PC-9 (cell line): ENCODE results near the gene PDIA5. TPM values are rescaled to one million over a fixed set of nuclear protein-coding genes. Genes with fewer than 3 reads are reported as not detected.

Experiments used
- BruUV-seq: library from RNA; stranded (reverse); fragments of 400-500 nt; replicated peaks from 2 replicates; lab custom pipeline; 2021; lab: Mats Ljungman, UMichigan
- CTCF ChIA-PET: fragments of 300-600 bp; sonication (Branson Sonifier 250); formaldehyde crosslinking; loops from one replicate; lab custom pipeline; 2022; ENCODE audit warnings: antibody characterized with exemption; lab: Charles Lee
- POLR2A ChIA-PET: fragments of 300-600 bp; sonication (Branson Sonifier 250); formaldehyde crosslinking; loops from one replicate; lab custom pipeline; 2022; ENCODE audit warnings: antibody characterized with exemption; ENCODE audit not compliant: unreplicated experiment; lab: Charles Lee
- DNase-seq, 2 experiments: peaks; one replicate each; pipeline versions ENCODE4 v3.0.0 to v3.0.0-alpha.2; 2015 to 2022; ENCODE audit warnings: mixed read lengths in 1 of 2
- H2AFZ ChIP-seq: fragments of 200-600 bp; sonication (generic); 2 replicates; pipeline ENCODE4 v1.8.1; 2017; ENCODE audit warnings: antibody characterized with exemption
- H3F3A ChIP-seq: fragments of 200-600 bp; sonication (generic); 2 replicates; pipeline ENCODE4 v1.8.1; 2017; ENCODE audit warnings: antibody characterized with exemption, mild to moderate bottlenecking, low read depth; ENCODE audit not compliant: insufficient read depth
- H3K27ac ChIP-seq: fragments of 200-600 bp; sonication (generic); 2 replicates; pipeline ENCODE4 v1.6.1; 2016; ENCODE audit warnings: mixed run types
- H3K27me3 ChIP-seq: fragments of 200-600 bp; sonication (generic); 2 replicates; pipeline ENCODE4 v1.6.1; 2016; ENCODE audit warnings: low read depth, mixed run types; ENCODE audit not compliant: insufficient read depth
- H3K36me3 ChIP-seq: fragments of 200-600 bp; sonication (generic); 2 replicates; pipeline ENCODE4 v1.6.1; 2016; ENCODE audit warnings: low read depth, mixed run types
- H3K4me1 ChIP-seq: fragments of 200-600 bp; sonication (generic); replicated peaks from 2 replicates; pipeline ENCODE4 v1.6.1; 2016; ENCODE audit warnings: mixed run types; ENCODE audit not compliant: insufficient read depth
- H3K4me2 ChIP-seq: fragments of 200-600 bp; sonication (generic); 2 replicates; pipeline ENCODE4 v1.6.1; 2017; ENCODE audit warnings: mixed run types
- H3K4me3 ChIP-seq: fragments of 200-600 bp; sonication (generic); 2 replicates; pipeline ENCODE4 v1.6.1; 2016; ENCODE audit warnings: mixed run types
- H3K79me2 ChIP-seq: fragments of 200-600 bp; sonication (generic); 2 replicates; pipeline ENCODE4 v1.6.1; 2017; ENCODE audit warnings: low read depth, mixed run types
- H3K9me2 ChIP-seq: fragments of 200-600 bp; sonication (generic); 2 replicates; pipeline ENCODE4 v1.8.1; 2017; ENCODE audit warnings: mild to moderate bottlenecking; ENCODE audit not compliant: insufficient read depth
- H3K9me3 ChIP-seq: fragments of 200-600 bp; sonication (generic); 2 replicates; pipeline ENCODE4 v1.8.1; 2016; ENCODE audit warnings: low read depth; ENCODE audit not compliant: insufficient read depth
- H4K20me1 ChIP-seq: fragments of 200-600 bp; sonication (generic); 2 replicates; pipeline ENCODE4 v1.8.1; 2017; ENCODE audit not compliant: insufficient read depth
- EZH2 ChIP-seq: fragments of 200-600 bp; sonication (generic); IDR thresholded peaks from 2 replicates; pipeline ENCODE4 v1.8.0; 2017; ENCODE audit warnings: antibody characterized with exemption, low read depth
- intact Hi-C: fragments of 100-400 bp; cut with micrococcal nuclease; formaldehyde crosslinking; loops from one replicate; pipeline ENCODE4 v1.10.0; 2022; ENCODE audit not compliant: unreplicated experiment
- total RNA-seq: library from RNA; stranded (reverse); gene quantifications from 2 replicates; pipeline ENCODE4 v1.2.3, GENCODE V29; 2021
- TF ChIP-seq, protein P1 (sequence below): fragments of 200-600 bp; sonication (generic); conservative IDR thresholded peaks from 2 replicates; pipeline ENCODE4 v1.6.1; 2017; ENCODE audit warnings: mixed run types, antibody characterized with exemption, mild to moderate bottlenecking, moderate library complexity

PDIA5 gene
- total RNA-seq, 1 experiment from 2014 or later = 31.7 TPM

DNA sequence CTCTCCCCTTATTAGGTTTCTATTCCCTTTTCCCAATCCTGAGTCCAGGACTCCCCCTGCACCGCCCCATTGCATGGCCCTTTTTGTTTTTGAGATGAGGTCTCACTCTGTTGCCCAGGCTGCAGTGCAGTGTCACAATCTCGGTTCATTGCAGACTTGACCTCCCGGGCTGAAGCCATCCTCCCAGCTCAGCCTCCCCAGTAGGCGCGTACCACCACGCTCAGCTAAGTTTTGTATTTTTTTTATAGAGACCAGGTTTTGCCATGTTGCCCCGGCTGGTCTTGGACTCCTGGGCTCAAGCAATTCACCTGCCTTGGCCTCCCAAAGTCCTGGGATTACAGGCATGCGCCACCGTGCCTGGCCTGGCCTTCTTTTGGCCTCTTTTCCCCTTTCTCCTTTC, 29.3 kb downstream of the PDIA5 start:
- no TSS peak for BruUV-seq
- Histone ChIP-seq H3K4me3 (no peak overlapping the region), H3K36me3 (peaks cover 6% of the 10 kb centered on the region; the same call in 1 of the 2 replicates), H3K9me2 (no peaks in the 10 kb centered on the region), H3K27me3 (no peaks in the 10 kb centered on the region), H3K27ac (no peak overlapping the region), H3K9me3 (no peaks in the 10 kb centered on the region), H3K4me1 (no peaks in the 10 kb centered on the region), H4K20me1 (no peaks in the 10 kb centered on the region; the same call in 1 of the 2 replicates), H3K79me2 (no peaks in the 10 kb centered on the region), H3F3A (no peaks in the 10 kb centered on the region), H2AFZ (no peak overlapping the region), H3K4me2 (no peak overlapping the region)
- no peak for DNase-seq
- POLR2A ChIA-PET = no interaction called here
- intact Hi-C loops = no loop called here
- TF ChIP-seq EZH2 = no peak
- TF ChIP-seq, protein P1, sequence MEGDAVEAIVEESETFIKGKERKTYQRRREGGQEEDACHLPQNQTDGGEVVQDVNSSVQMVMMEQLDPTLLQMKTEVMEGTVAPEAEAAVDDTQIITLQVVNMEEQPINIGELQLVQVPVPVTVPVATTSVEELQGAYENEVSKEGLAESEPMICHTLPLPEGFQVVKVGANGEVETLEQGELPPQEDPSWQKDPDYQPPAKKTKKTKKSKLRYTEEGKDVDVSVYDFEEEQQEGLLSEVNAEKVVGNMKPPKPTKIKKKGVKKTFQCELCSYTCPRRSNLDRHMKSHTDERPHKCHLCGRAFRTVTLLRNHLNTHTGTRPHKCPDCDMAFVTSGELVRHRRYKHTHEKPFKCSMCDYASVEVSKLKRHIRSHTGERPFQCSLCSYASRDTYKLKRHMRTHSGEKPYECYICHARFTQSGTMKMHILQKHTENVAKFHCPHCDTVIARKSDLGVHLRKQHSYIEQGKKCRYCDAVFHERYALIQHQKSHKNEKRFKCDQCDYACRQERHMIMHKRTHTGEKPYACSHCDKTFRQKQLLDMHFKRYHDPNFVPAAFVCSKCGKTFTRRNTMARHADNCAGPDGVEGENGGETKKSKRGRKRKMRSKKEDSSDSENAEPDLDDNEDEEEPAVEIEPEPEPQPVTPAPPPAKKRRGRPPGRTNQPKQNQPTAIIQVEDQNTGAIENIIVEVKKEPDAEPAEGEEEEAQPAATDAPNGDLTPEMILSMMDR = no peak
- CTCF ChIA-PET = no interaction called here

DNA sequence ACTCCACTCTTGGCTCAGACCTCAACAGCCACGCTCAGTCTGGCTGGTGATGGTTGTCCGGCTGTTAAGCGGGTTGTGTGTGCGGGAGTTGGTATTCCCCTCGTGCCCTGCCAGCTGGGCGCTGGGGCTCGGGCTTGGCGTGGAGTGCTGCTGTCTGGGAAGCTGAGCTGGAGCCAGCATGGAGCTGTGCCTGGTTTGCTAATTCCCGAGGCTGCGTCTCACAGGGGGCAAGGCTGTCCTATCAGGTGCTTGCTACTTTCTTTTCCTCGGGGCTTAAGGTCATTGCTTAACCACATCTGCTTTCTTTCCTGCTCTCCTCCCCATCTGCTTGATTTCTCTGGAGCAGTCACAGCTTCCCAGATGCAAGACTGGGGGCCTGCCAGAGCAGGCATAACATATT, 29.9 kb downstream of the PDIA5 start:
- Histone ChIP-seq H4K20me1 (no peaks in the 10 kb centered on the region; the same call in 1 of the 2 replicates), H3K27me3 (no peaks in the 10 kb centered on the region), H3K4me2 (no peak overlapping the region), H3K9me2 (no peaks in the 10 kb centered on the region), H2AFZ (no peak overlapping the region), H3K36me3 (peaks cover 4% of the 10 kb centered on the region; the same call in 1 of the 2 replicates), H3F3A (no peaks in the 10 kb centered on the region), H3K9me3 (no peaks in the 10 kb centered on the region), H3K4me3 (no peak overlapping the region), H3K4me1 (no peaks in the 10 kb centered on the region), H3K27ac (no peak overlapping the region), H3K79me2 (no peaks in the 10 kb centered on the region)
- TF ChIP-seq, protein P1 = no peak
- no peak for TF ChIP-seq EZH2
- intact Hi-C loops = no loop called here
- no TSS peak for BruUV-seq
- ChIA-PET CTCF (no interaction called here), POLR2A (no interaction called here)
- DNase-seq = no peak

DNA sequence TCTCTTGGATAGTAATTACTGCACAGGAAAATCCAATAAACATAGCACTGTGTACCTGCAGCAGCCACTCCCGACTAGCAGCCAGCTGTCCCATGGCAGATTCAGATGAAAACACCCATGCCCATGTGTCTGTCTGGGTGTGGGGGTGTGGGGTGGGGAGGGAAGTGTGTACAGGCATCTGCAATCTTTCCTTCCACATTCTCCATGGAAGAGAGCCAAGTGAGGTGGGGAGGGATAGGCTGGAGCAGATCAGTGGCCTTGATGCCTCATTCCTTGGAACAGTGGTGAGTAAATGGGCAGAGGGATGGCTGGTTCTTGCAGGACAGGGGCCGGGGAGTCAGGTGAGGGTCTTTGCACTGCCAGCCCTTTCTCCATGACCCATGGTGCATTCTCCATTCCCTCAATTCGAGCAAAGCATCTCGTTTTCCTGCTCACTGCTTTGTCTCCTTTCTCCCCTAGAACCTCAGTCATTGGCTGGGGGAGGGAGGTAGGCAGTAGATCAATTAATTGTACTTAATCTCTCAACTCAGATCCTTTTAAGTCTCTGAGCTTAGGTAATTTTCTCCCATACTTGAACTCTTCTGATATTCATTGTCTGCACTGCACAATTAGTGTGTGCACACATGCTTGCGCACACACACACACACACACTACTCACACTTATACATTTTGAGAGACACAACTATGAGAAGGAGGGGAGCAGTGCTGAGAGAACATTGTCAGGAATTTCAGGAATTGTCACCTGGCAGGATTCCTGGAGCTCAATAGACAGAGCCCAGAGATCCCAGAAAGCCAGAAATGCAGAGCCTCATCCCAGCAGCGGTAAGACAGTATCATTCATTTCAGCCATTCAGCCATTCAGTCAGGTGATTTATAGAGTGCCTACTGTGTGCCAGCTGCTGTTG, 31.9 kb downstream of the PDIA5 start:
- Histone ChIP-seq H4K20me1 (no peaks in the 10 kb centered on the region; the same call in 1 of the 2 replicates), H3K4me3 (no peak overlapping the region), H3K36me3 (no peaks in the 10 kb centered on the region), H3K27me3 (no peaks in the 10 kb centered on the region), H3K9me2 (no peaks in the 10 kb centered on the region), H3K79me2 (no peaks in the 10 kb centered on the region), H2AFZ (no peak overlapping the region), H3K9me3 (no peaks in the 10 kb centered on the region), H3K27ac (no peak overlapping the region), H3K4me1 (no peaks in the 10 kb centered on the region), H3F3A (no peaks in the 10 kb centered on the region), H3K4me2 (no peak overlapping the region)
- intact Hi-C loops = no loop called here
- POLR2A ChIA-PET = interaction anchor here (0.6 kb wide), 2 partner anchors 31 to 537 kb away, joined by 3 to 6 read pairs; no protein-coding TSS in a partner anchor
- no peak for DNase-seq
- CTCF ChIA-PET = no interaction called here
- BruUV-seq = no TSS peak
- TF ChIP-seq, protein P1 = no peak
- no peak for TF ChIP-seq EZH2
